ENCODE results near the gene ASAP3. TPM values are rescaled to one million over a fixed set of nuclear protein-coding genes. Genes with fewer than 3 reads are reported as not detected.

ASAP3 gene
- total and polyA plus RNA-seq, 9 of the 15 experiments (the other 6 are each of a cell fraction or from before 2014, with no cell fraction given) = 1.7 to 31.2 (median 17.4) TPM

DNA sequence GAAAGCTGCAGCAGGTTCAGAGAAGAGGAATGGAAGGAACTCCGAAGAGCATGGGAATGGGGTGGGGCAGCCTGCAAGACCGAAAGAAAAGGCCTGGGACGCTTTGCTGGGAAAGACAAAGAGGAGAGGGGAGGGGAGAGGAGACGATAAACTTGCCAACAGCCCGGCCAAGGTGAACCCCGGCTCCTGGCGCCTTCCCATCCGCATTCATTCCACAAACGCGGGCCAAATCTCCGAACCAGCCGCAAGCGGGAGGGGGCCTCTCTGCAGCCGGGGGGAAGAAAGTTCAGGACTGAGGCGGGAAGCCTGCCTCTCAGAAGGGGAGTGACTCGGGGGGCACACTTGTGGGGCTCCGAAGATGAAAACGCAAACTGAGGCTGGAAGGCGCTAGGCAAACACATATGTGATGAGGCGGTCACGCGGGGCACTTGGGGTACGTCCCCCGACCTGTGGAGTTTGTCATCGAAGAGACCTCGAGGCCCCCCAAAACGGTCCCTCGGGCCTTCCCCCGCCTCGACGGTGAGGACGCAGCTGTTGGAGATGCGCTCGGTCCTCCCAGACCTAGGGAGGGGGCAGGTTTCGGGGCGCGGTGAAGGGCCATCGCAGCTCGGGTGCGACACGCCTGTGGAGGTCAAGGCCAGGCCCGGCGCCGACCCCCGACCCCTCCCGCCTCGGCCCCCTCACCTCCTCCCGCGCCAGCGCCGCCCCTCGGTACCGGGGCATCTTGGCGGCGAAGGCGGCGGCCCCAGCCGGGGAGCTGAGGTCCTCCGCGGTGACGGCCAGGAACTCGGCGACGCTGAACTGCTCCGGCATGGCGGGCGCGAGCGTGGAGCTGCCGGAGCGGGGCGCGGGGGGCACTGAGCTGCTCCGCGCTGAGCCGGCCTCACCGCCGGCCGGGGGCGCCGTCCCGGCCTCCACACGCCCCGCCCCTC, at the start of gene ASAP3 (continued):
- TF ChIP-seq, protein P1, sequence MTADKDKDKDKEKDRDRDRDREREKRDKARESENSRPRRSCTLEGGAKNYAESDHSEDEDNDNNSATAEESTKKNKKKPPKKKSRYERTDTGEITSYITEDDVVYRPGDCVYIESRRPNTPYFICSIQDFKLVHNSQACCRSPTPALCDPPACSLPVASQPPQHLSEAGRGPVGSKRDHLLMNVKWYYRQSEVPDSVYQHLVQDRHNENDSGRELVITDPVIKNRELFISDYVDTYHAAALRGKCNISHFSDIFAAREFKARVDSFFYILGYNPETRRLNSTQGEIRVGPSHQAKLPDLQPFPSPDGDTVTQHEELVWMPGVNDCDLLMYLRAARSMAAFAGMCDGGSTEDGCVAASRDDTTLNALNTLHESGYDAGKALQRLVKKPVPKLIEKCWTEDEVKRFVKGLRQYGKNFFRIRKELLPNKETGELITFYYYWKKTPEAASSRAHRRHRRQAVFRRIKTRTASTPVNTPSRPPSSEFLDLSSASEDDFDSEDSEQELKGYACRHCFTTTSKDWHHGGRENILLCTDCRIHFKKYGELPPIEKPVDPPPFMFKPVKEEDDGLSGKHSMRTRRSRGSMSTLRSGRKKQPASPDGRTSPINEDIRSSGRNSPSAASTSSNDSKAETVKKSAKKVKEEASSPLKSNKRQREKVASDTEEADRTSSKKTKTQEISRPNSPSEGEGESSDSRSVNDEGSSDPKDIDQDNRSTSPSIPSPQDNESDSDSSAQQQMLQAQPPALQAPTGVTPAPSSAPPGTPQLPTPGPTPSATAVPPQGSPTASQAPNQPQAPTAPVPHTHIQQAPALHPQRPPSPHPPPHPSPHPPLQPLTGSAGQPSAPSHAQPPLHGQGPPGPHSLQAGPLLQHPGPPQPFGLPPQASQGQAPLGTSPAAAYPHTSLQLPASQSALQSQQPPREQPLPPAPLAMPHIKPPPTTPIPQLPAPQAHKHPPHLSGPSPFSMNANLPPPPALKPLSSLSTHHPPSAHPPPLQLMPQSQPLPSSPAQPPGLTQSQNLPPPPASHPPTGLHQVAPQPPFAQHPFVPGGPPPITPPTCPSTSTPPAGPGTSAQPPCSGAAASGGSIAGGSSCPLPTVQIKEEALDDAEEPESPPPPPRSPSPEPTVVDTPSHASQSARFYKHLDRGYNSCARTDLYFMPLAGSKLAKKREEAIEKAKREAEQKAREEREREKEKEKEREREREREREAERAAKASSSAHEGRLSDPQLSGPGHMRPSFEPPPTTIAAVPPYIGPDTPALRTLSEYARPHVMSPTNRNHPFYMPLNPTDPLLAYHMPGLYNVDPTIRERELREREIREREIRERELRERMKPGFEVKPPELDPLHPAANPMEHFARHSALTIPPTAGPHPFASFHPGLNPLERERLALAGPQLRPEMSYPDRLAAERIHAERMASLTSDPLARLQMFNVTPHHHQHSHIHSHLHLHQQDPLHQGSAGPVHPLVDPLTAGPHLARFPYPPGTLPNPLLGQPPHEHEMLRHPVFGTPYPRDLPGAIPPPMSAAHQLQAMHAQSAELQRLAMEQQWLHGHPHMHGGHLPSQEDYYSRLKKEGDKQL (CRISPR knock-in tag; IDR thresholded peaks at IDR 0.05; ENCODE audit: borderline replicate concordance) = no peak
- TF ChIP-seq E2F1 (CRISPR knock-in tag; IDR thresholded peaks at IDR 0.05) (0 out of 2 replicates have a peak, but pooled peaks have one; percentile 32), RBM39 (optimal IDR thresholded peaks at IDR 0.05; ENCODE audit: low read depth, low read length) (no peak), RB1 (IDR thresholded peaks at IDR 0.05; ENCODE audit: low read depth) (peak; percentile 27; the same call in 1 of the 2 replicates), YBX1 (IDR thresholded peaks at IDR 0.05) (no peak), KLF16 (IDR thresholded peaks at IDR 0.05) (no peak), RBM22 (IDR thresholded peaks at IDR 0.05; ENCODE audit: low read depth, low read length, poor library complexity, severe bottlenecking) (no peak), CXXC5 (CRISPR knock-in tag; IDR thresholded peaks at IDR 0.05) (peak; percentile 61), NFIC (IDR thresholded peaks at IDR 0.05) (peak; percentile 17), ZNF324 (CRISPR knock-in tag; IDR thresholded peaks at IDR 0.05) (no peak), TBL1XR1 (IDR thresholded peaks at IDR 0.05; ENCODE audit: low read length in 2 of 2) (no peak), KDM2B (CRISPR knock-in tag; IDR thresholded peaks at IDR 0.05) (no peak), MAZ (CRISPR knock-in tag; conservative IDR thresholded peaks at IDR 0.05 in 1 of 2, IDR thresholded peaks at IDR 0.05 in 1 of 2) (peak; percentile 44 to 79), MAFG (tag; conservative IDR thresholded peaks at IDR 0.05) (no peak), POLR2G (IDR thresholded peaks at IDR 0.05; ENCODE audit: low read depth, low read length) (peak; percentile 89), RBFOX2 (IDR thresholded peaks at IDR 0.05; ENCODE audit: low read depth, low read length) (peak; percentile 77), GABPB1 (CRISPR knock-in tag; IDR thresholded peaks at IDR 0.05) (no peak), POLR2AphosphoS5 (IDR thresholded peaks at IDR 0.05; ENCODE audit: control insufficient read depth, insufficient read depth, low read depth, low read length) (peak; percentile 44; the same call in 1 of the 2 replicates), CCNT2 (IDR thresholded peaks at IDR 0.05; ENCODE audit: borderline replicate concordance, extremely low read depth, insufficient read length, low read depth, low read length) (peak; percentile 52)
- TF ChIP-seq, protein P2, sequence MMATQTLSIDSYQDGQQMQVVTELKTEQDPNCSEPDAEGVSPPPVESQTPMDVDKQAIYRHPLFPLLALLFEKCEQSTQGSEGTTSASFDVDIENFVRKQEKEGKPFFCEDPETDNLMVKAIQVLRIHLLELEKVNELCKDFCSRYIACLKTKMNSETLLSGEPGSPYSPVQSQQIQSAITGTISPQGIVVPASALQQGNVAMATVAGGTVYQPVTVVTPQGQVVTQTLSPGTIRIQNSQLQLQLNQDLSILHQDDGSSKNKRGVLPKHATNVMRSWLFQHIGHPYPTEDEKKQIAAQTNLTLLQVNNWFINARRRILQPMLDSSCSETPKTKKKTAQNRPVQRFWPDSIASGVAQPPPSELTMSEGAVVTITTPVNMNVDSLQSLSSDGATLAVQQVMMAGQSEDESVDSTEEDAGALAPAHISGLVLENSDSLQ (IDR thresholded peaks at IDR 0.05) = no peak
